GM18868 (cell line): ENCODE results near the gene CELF6.

Experiments
- ATAC-seq: cut with Tn5 transposase; IDR thresholded peaks from one replicate; pipeline ENCODE4 v1.9.1; 2021; ENCODE audit warnings: mild to moderate bottlenecking, moderate library complexity; ENCODE audit not compliant: unreplicated experiment

CELF6 gene

GRCh38 chr15:72272213-72272996, 47.6 kb downstream of the CELF6 start, which contains the start of gene PARP6:
Gene PARP6 (minus strand): TSS chr15:72272554. CDS start chr15:72267477, 5,077 bp downstream.
- ATAC-seq = peak; percentile 94

- ATAC-seq = no peak
Observed at GRCh38 chr15:72271895-72272212, 48.1 kb downstream of the CELF6 start.

GRCh38 chr15:72271221-72271620, 48.7 kb downstream of the CELF6 start:
- no peak for ATAC-seq

GRCh38 chr15:72269739-72270138, 50.2 kb downstream of the CELF6 start:
- ATAC-seq = no peak

- no peak for ATAC-seq
Observed at GRCh38 chr15:72265031-72265430, 54.9 kb downstream of the CELF6 start.

GRCh38 chr15:72252663-72253299, 67.2 kb downstream of the CELF6 start:
- no peak for ATAC-seq

- no peak for ATAC-seq
Observed at GRCh38 chr15:72249142-72249810, 70.7 kb downstream of the CELF6 start.

GRCh38 chr15:72248514-72248913, 71.4 kb downstream of the CELF6 start:
- no peak for ATAC-seq

GRCh38 chr15:72242775-72243370, 77.1 kb downstream of the CELF6 start:
- ATAC-seq = no peak

- no peak for ATAC-seq
Observed at GRCh38 chr15:72239652-72240051, 80.3 kb downstream of the CELF6 start.

GRCh38 chr15:72238586-72238985, 81.4 kb downstream of the CELF6 start:
- ATAC-seq = no peak

GRCh38 chr15:72237853-72238224, 82.1 kb downstream of the CELF6 start:
- ATAC-seq = no peak

GRCh38 chr15:72237029-72237852, 82.7 kb downstream of the CELF6 start:
- ATAC-seq = peak; percentile 69

GRCh38 chr15:72236381-72237003, 83.5 kb downstream of the CELF6 start:
- no peak for ATAC-seq

- no peak for ATAC-seq
Observed at GRCh38 chr15:72235298-72235697, 84.7 kb downstream of the CELF6 start.
